ENCODE results near the gene LRGUK. TPM values are rescaled to one million over a fixed set of nuclear protein-coding genes. Genes with fewer than 3 reads are reported as not detected.
A peak's percentile ranks its signal among the peaks of the same experiment; 100 is the strongest.

Gene LRGUK
- total RNA-seq, 6 experiments from 2014 or later: 0.13 to 0.37 (median 0.31) TPM; not detected in 1

GRCh38 chr7:134129856-134130523, 2.9 kb downstream of the LRGUK start:
- Histone ChIP-seq H3K27ac (no peak overlapping the region), H3K4me1 (peaks cover 0 to 4% (median 0%) of the 10 kb centered on the region in 4 donors), H3K9me3 (no peaks in the 10 kb centered on the region), H3K27me3 (no peaks in the 10 kb centered on the region), H3K36me3 (no peaks in the 10 kb centered on the region), H3K4me3 (no peak overlapping the region)
- 25% methylated on average over 2 of the region's 2 CpGs for WGBS (ENCODE audit: insufficient coverage, low coverage, low lambda C conversion rate, missing lambda C conversion rate)
- ATAC-seq (no peak), DNase-seq (no peak)
- intact Hi-C loops (cut with DNase I): no loop called here
- TF ChIP-seq POLR2A (IDR thresholded peaks at IDR 0.05) (no peak), CTCF (IDR thresholded peaks at IDR 0.05) (no peak)

GRCh38 chr7:134134004-134134403, 6.9 kb downstream of the LRGUK start:
- no peak for DNase-seq
- no peak overlapping the region for H3K27ac ChIP-seq
- no peak for TF ChIP-seq POLR2A (IDR thresholded peaks at IDR 0.05)
- WGBS (ENCODE audit: insufficient coverage, low coverage, low lambda C conversion rate, missing lambda C conversion rate): 100% methylated on average over 1 of the region's 3 CpGs
- no peaks in the 10 kb centered on the region for H3K36me3 ChIP-seq
- H3K4me1 ChIP-seq: no peaks in the 10 kb centered on the region
- H3K9me3 ChIP-seq: no peaks in the 10 kb centered on the region
- no peak for ATAC-seq
- no peak overlapping the region for H3K4me3 ChIP-seq
- H3K27me3 ChIP-seq: no peaks in the 10 kb centered on the region
- intact Hi-C loops (cut with DNase I): no loop called here

GRCh38 chr7:134140889-134141867, 14.0 kb downstream of the LRGUK start:
- TF ChIP-seq CTCF (IDR thresholded peaks at IDR 0.05): peak; percentile 73 to 91 (median 90)
- no peak for TF ChIP-seq POLR2A (IDR thresholded peaks at IDR 0.05)
- no peak overlapping the region for H3K4me3 ChIP-seq
- no peaks in the 10 kb centered on the region for H3K9me3 ChIP-seq
- 54% methylated on average over 13 of the region's 18 CpGs for WGBS (ENCODE audit: insufficient coverage, low coverage, low lambda C conversion rate, missing lambda C conversion rate)
- DNase-seq (peak; percentile 67 to 74 (median 72)), ATAC-seq (peak; percentile 97 to 99 (median 98))
- H3K27ac ChIP-seq: no peak overlapping the region
- no peaks in the 10 kb centered on the region for H3K27me3 ChIP-seq
- no peaks in the 10 kb centered on the region for H3K36me3 ChIP-seq
- intact Hi-C loops (cut with DNase I): no loop called here
- no peaks in the 10 kb centered on the region for H3K4me1 ChIP-seq

- 75% methylated on average over 5 of the region's 5 CpGs for WGBS (ENCODE audit: insufficient coverage, low coverage, low lambda C conversion rate, missing lambda C conversion rate)
- Histone ChIP-seq H3K4me3 (no peak overlapping the region), H3K9me3 (no peaks in the 10 kb centered on the region), H3K27ac (no peak overlapping the region), H3K36me3 (no peaks in the 10 kb centered on the region), H3K27me3 (no peaks in the 10 kb centered on the region), H3K4me1 (no peaks in the 10 kb centered on the region)
- DNase-seq (no peak), ATAC-seq (no peak)
- TF ChIP-seq POLR2A (IDR thresholded peaks at IDR 0.05): no peak
- TF ChIP-seq CTCF (IDR thresholded peaks at IDR 0.05): no peak
- intact Hi-C loops (cut with DNase I): no loop called here
These were observed 14.7 kb downstream of the LRGUK start for GRCh38 chr7:134141868-134142264.

Measured in right lobe of liver (tissue), 6 donors.